Measurements from ENCODE around the gene TTC39A.

GRCh38 chr1:51349862-51350261, 19.5 kb upstream of the TTC39A start:
- TF ChIP-seq SUZ12 (IDR thresholded peaks at IDR 0.05; ENCODE audit: extremely low read depth, insufficient read depth, insufficient read length) = no peak
- no peak for TF ChIP-seq YY1 (IDR thresholded peaks at IDR 0.05; ENCODE audit: insufficient read depth, insufficient read length)

All from NT2/D1 (cell line).